Measurements from ENCODE around the gene KPRP.

Gene KPRP

DNA sequence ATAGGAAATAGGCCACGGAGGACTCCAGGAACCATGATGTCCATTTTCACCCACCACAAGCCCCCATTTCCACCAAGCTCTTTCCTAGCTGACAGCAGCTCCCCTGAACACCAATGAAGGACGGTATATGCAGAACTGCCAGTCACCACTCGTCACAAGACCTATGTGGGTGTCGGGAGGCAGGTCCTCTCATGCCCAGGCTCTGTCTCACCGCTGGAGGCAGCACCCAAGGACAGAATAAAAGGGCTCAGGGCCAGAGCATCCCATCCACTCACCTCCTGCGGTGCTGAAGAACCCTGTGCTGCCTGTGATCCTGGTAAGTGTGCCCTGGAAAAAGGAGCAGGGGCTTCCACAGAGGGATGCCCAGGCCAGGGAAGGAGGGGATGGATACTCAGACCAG is 17.1 kb downstream of the KPRP start, which contains the start of gene LCE1F:
LCE1F (plus strand) TSS at position 266 of the 400 bp plus-strand sequence. CDS start 1,232 bp downstream, outside the sequence.
- no peak for DNase-seq

DNA sequence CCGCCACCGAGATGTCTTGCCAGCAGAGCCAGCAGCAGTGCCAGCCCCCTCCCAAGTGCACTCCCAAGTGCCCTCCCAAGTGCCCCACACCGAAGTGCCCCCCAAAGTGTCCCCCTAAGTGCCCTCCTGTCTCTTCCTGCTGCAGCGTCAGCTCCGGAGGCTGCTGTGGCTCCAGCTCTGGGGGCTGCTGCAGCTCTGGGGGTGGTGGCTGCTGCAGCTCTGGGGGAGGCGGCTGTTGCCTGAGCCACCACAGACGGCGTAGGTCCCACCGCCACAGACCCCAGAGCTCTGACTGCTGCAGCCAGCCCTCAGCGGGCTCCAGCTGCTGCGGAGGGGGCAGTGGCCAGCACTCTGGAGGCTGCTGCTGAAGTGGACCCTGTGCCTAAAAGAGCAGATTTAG is 18.5 kb downstream of the KPRP start:
- DNase-seq: no peak

DNA sequence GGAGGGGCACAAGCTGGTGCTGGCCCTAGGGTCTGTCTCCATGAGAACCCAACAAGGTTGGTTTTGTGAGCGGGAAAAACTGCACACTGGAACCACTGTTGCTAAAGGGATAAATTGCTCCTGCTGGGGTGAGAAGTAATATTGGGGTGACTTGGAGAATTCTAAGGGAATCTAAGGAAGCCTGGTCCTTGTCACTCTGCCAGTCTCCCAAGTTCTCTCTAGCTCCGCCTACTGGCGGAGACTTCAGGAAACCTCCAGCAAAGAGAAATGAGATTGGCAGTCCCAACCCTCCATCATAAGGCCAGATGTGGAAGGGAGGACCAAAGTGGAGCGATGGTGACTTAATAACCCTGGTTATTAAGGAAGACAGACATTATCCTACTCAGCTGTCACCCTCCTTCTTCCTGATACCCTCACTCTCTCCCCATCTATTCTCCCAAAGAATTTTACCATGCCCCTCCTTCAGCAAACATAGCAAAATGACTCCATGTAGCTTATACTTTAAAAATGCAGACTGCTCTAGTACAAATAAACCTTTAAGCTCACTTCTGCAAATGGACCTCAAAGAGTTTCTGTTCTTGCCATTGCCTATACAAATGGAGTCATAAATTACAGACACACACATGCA is 19.8 kb downstream of the KPRP start:
- DNase-seq: no peak

DNA sequence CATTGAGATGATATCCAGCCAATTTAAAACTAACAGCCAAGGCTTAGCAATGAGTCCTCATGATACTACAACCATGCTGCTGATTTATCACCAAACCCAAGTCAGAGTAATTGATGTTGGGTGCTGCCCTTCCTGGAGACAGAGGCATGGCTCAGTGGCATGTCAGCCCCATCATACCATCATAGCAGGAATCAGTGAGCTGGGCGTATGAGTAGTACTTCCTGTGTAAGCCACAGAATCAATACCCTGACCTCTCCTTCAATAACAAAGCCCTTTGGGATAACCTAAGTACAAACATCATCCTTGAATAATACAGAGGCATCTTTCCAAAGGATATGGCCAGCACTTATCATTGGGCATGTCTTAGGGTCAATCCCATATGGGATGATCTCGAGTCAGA is 25.3 kb downstream of the KPRP start:
- DNase-seq: no peak

DNA sequence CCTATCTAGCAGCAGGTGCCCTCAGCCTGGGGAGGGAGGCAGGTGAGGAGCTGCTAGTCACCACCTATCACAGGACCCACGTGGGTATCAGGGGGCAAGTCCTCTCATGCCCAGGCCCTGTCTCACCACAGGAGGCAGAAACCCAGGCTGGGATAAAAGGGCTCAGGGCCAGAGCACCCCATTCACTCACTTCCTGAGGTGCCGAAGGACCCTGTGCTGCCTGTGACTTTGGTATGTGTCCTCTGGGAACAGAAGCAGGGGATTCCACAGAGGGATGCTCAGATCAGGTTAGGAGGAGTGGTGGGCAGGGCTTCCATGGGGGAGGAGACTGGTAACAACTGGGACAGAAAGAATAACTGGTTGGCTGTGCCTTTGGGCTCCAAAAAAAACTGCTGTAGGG is 28.3 kb downstream of the KPRP start, which contains the start of gene LCE1E:
LCE1E (plus strand) TSS at position 181 of the 400 bp plus-strand sequence. CDS start 1,043 bp downstream, outside the sequence.
- no peak for DNase-seq

DNA sequence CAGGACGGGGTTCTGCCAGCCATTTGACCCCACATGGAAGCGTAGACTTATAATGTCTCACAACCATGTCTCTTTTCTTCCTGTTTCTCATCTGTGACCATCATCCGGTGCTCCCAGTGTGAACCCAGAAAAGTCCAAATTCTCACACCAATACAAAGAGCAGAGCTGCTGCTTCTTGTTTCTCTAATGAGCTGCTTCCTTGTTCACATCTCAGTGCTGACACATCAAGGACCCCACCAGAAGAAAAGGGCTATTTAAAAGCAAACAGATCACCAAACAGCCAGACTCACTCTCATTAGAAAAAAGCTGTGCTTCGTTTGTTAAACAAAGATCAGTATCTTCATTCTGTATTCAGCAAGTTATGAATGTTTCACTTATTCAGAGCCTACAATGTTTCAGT is 37.9 kb downstream of the KPRP start:
- DNase-seq: no peak

DNA sequence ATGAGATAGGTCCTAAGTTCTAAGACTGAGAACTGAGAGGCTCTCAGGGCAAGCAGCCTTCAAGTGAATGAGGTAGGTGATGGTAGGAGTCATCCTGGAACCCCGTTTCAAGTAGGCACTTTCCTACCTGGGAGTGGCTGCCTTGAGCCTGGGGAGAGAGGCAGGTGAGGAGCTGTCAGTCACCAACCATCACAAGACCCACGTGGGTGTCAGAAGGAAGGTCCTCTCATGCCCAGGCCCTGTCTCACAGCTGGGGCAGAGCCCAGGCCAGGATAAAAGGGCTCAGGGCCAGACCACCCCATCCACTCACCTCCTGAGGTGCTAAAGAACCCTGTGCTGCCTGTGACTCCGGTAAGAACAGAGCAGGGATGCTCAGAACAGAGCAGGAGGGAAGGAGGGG is 38.6 kb downstream of the KPRP start, which contains the start of gene LCE1D:
LCE1D (plus strand) TSS at position 301 of the 400 bp plus-strand sequence. CDS start 1,074 bp downstream, outside the sequence.
- DNase-seq: no peak

DNA sequence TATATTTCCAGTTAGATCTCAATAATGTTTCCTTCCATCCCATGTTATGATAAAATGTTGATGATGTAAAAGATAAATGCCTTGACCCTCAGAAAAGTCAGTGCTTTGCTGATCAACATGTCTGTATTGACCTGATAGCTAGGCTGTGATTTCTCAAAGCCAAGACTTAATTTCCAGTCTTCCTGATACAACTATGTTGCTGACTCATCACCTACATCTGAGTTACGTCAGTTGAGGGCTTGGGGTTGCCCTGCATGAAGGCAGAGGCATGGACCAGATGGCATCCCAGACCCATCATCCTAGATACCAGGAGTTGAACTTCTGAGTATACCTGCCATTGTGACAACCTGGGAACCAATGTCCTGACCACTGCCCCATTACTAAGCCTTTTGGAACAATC is 43.5 kb downstream of the KPRP start:
- DNase-seq: no peak

DNA sequence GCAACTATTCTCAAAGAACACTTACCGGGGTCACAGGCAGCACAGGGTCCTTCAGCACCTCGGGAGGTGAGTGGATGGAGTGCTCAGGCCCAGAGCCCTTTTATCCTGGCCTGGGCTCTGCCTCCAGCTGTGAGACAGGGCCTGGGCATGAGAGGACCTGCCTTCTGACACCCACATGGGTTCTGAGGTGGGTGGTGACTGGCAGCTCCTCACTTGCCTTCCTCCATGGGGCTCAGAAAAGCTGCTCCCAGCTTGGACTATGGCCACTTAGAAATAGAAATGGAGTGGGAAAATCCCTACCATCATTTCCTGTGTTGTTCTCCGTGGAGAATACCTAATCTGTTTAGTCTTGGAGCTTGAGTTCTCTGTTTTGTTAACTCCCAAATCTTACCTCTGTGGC is 48.8 kb downstream of the KPRP start, which contains the start of gene LCE1C:
LCE1C (minus strand) TSS at position 76 of the 400 bp plus-strand sequence. CDS start 1,173 bp downstream, outside the sequence.
- no peak for DNase-seq

DNA sequence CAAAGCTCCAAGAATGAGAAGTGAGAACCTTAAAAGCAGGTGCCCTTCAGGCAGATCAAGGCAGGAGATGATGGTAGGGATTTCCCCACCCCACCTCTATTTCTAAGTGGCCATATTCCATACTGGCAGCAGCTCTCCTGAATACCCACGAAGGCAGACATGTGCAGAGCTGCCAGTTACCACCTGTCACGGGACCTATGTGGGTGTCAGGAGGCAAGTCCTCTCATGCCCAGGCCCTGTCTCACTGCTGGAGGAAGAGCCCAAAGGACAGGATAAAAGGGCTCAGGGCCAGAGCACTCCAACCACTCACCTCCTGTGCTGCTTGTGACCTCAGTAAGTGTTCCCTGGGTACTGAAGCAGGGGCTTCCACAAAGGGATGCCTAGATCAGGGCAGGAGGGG is 53.2 kb downstream of the KPRP start:
- no peak for DNase-seq
